DOHH2 (cell line): ENCODE data around the gene PRDM11.

Experiments used
- H3F3A ChIP-seq: fragments of 200-600 bp; sonication (generic), shearing (Covaris generic); 2 replicates; pipeline ENCODE4 v1.6.0; 2016; ENCODE audit warnings: antibody characterized with exemption, mild to moderate bottlenecking; ENCODE audit not compliant: control insufficient read depth, insufficient read depth
- H3K27ac ChIP-seq: fragments of 200-600 bp; sonication (generic); 2 replicates; pipeline ENCODE4 v1.5.1; 2014; ENCODE audit warnings: low read depth, mild to moderate bottlenecking, low read length, moderate library complexity
- H3K27me3 ChIP-seq: fragments of 200-600 bp; sonication (generic); 2 replicates; pipeline ENCODE4 v1.6.1; 2014; ENCODE audit warnings: mild to moderate bottlenecking, low read length, mixed read lengths; ENCODE audit not compliant: control insufficient read depth
- H3K36me3 ChIP-seq: fragments of 200-600 bp; sonication (generic); 2 replicates; pipeline ENCODE4 v1.6.1; 2014; ENCODE audit warnings: mild to moderate bottlenecking, low read length, moderate library complexity, mixed read lengths; ENCODE audit not compliant: control insufficient read depth
- H3K4me1 ChIP-seq: fragments of 200-600 bp; sonication (generic); 2 replicates; pipeline ENCODE4 v1.6.1; 2014; ENCODE audit warnings: mild to moderate bottlenecking, low read length, mixed read lengths; ENCODE audit not compliant: control insufficient read depth
- H3K4me2 ChIP-seq: fragments of 200-600 bp; sonication (generic); 2 replicates; pipeline ENCODE4 v1.6.0; 2014; ENCODE audit warnings: mild to moderate bottlenecking, low read length, moderate library complexity
- H3K4me3 ChIP-seq: fragments of 200-600 bp; sonication (generic); 2 replicates; pipeline ENCODE4 v1.5.1; 2014; ENCODE audit warnings: mild to moderate bottlenecking, low read length, mixed read lengths
- H3K79me2 ChIP-seq: fragments of 200-600 bp; sonication (generic); 2 replicates; pipeline ENCODE4 v1.6.1; 2014; ENCODE audit warnings: mild to moderate bottlenecking, low read length, mixed read lengths; ENCODE audit not compliant: control insufficient read depth
- H3K9me2 ChIP-seq: fragments of 200-600 bp; sonication (generic); replicated peaks from 2 replicates; pipeline ENCODE4 v1.6.1; 2014; ENCODE audit warnings: mild to moderate bottlenecking, low read length, mixed read lengths; ENCODE audit not compliant: control insufficient read depth
- H3K9me3 ChIP-seq: fragments of 200-600 bp; sonication (generic); 2 replicates; pipeline ENCODE4 v1.6.1; 2014; ENCODE audit warnings: antibody characterized with exemption, low read length, mixed read lengths; ENCODE audit not compliant: control insufficient read depth, insufficient read depth
- H4K20me1 ChIP-seq: fragments of 200-600 bp; sonication (generic); 2 replicates; pipeline ENCODE4 v1.6.0; 2014; ENCODE audit warnings: low read depth, mild to moderate bottlenecking, antibody characterized with exemption, low read length, moderate library complexity; ENCODE audit not compliant: control insufficient read depth, insufficient read depth
- CTCF ChIP-seq: fragments of 200-600 bp; sonication (generic); IDR thresholded peaks from one replicate; pipeline ENCODE4 v1.5.1; 2014; ENCODE audit warnings: antibody characterized with exemption, mild to moderate bottlenecking, low read depth, low read length; ENCODE audit not compliant: poor library complexity, severe bottlenecking
- EZH2phosphoT487 ChIP-seq: fragments of 200-600 bp; sonication (generic); IDR thresholded peaks from 2 replicates; pipeline ENCODE4 v1.6.1; 2017; ENCODE audit warnings: borderline replicate concordance, mild to moderate bottlenecking, antibody characterized with exemption, low read length, moderate library complexity, mixed read lengths

Gene PRDM11

GRCh38 chr11:45264839-45265515 is 118.5 kb downstream of the PRDM11 start:
- Histone ChIP-seq H3K36me3 (no peaks in the 10 kb centered on the region), H3F3A (no peaks in the 10 kb centered on the region), H3K4me2 (no peak overlapping the region), H4K20me1 (no peaks in the 10 kb centered on the region), H3K9me3 (no peaks in the 10 kb centered on the region), H3K27me3 (peaks cover 26% of the 10 kb centered on the region), H3K27ac (no peak overlapping the region), H3K79me2 (no peaks in the 10 kb centered on the region), H3K4me3 (no peak overlapping the region), H3K4me1 (no peaks in the 10 kb centered on the region), H3K9me2 (no peaks in the 10 kb centered on the region)
- no peak for TF ChIP-seq CTCF
- no peak for TF ChIP-seq EZH2phosphoT487

GRCh38 chr11:45265969-45266675 is 119.7 kb downstream of the PRDM11 start:
- no peaks in the 10 kb centered on the region for H3K79me2 ChIP-seq
- H4K20me1 ChIP-seq = no peaks in the 10 kb centered on the region
- H3K4me1 ChIP-seq = no peaks in the 10 kb centered on the region
- no peaks in the 10 kb centered on the region for H3K36me3 ChIP-seq
- no peak overlapping the region for H3K4me2 ChIP-seq
- no peak overlapping the region for H3K4me3 ChIP-seq
- H3K9me2 ChIP-seq = no peaks in the 10 kb centered on the region
- no peaks in the 10 kb centered on the region for H3K9me3 ChIP-seq
- no peak for TF ChIP-seq CTCF
- TF ChIP-seq EZH2phosphoT487 = no peak
- H3F3A ChIP-seq = no peaks in the 10 kb centered on the region
- H3K27me3 ChIP-seq = peaks cover 25% of the 10 kb centered on the region
- no peak overlapping the region for H3K27ac ChIP-seq

- H3K27me3 ChIP-seq = peaks cover 27% of the 10 kb centered on the region
- no peak overlapping the region for H3K27ac ChIP-seq
- no peaks in the 10 kb centered on the region for H3K36me3 ChIP-seq
- H3K4me2 ChIP-seq = no peak overlapping the region
- no peaks in the 10 kb centered on the region for H4K20me1 ChIP-seq
- H3K9me3 ChIP-seq = no peaks in the 10 kb centered on the region
- no peaks in the 10 kb centered on the region for H3F3A ChIP-seq
- no peaks in the 10 kb centered on the region for H3K79me2 ChIP-seq
- H3K4me1 ChIP-seq = no peaks in the 10 kb centered on the region
- TF ChIP-seq CTCF (no peak), EZH2phosphoT487 (no peak)
- no peaks in the 10 kb centered on the region for H3K9me2 ChIP-seq
- H3K4me3 ChIP-seq = no peak overlapping the region
Observed at GRCh38 chr11:45266676-45267020, 120.2 kb downstream of the PRDM11 start.
